ENCODE data around the gene CAMTA1.

The CAMTA1 gene

DNA sequence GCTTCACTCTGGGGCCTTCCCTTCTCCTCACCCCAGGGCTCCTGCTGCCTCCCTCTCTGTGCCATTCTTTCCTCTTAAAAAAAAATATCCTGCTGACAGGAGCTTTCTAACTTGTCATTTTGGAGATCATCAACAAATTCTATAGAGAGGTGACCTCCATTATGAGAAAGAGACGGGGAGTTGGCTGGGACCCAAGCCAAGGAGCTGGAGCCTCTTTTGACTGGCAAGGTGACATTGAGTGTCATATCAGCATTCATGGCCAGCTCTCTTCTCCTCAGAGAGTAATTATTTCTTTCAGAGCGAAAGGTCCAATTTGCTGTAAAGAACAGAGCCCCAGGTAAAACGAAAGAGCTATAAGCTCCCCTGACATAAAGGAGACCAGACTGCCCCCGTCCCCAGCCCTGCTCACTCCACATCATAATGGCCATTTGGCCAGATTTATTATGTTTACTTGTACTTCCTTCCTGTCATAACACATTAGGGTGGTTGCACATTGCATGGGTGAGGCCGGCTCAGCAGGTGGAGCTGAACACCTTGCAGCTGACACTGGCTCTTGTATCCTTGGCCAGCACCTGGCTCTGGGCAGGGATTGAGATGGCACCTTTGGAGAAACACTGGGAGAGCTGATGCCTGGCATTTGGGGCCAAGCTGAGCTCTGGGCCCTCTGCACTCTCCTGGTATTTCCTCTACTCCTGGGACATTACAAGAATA, 581.9 kb downstream of the CAMTA1 start:
- 83 to 94% methylated on average over 4 to 5 of the region's 5 CpGs for WGBS, 2 experiments (ENCODE audit: insufficient coverage in 2 of 2)
- Histone ChIP-seq H3K4me1 (ENCODE audit: control insufficient read depth, insufficient read depth, low read length, poor library complexity, severe bottlenecking) (no peaks in the 10 kb centered on the region), H3K9me3 (ENCODE audit: control insufficient read depth, low read length) (no peaks in the 10 kb centered on the region), H3K36me3 (ENCODE audit: control insufficient read depth, insufficient read depth, low read length) (no peaks in the 10 kb centered on the region), H3K27ac (ENCODE audit: low read depth, low read length, severe bottlenecking) (no peak overlapping the region), H3K4me3 (ENCODE audit: extremely low read depth, insufficient read depth, low read length, poor library complexity, severe bottlenecking) (no peak overlapping the region)

DNA sequence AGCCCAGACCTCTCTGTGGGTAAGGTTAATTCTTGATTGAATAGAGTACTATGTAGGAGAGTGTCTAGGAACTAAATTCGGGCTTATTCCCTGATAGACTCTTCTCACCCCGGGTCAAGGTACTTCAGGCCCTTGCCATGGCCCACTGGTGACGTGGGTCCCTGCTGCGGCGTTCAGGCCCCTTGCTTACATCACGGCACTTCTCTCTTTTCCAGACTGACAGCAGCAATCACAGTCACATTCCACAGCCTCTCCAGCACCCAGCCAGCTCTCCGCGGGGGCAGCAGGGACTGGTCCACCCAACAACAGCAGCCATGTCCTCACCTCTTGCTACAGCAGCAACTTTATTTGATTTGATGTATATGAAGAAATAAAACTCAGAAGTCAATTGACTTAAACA, 584.6 kb downstream of the CAMTA1 start:
- Histone ChIP-seq H3K4me3 (ENCODE audit: extremely low read depth, insufficient read depth, low read length, poor library complexity, severe bottlenecking) (no peak overlapping the region), H3K4me1 (ENCODE audit: control insufficient read depth, insufficient read depth, low read length, poor library complexity, severe bottlenecking) (peaks cover 5% of the 10 kb centered on the region), H3K36me3 (ENCODE audit: control insufficient read depth, insufficient read depth, low read length) (no peaks in the 10 kb centered on the region), H3K27ac (ENCODE audit: low read depth, low read length, severe bottlenecking) (no peak overlapping the region), H3K9me3 (ENCODE audit: control insufficient read depth, low read length) (no peaks in the 10 kb centered on the region)
- 92 to 95% methylated on average over 6 of the region's 8 CpGs for WGBS, 2 experiments (ENCODE audit: insufficient coverage in 2 of 2)

DNA sequence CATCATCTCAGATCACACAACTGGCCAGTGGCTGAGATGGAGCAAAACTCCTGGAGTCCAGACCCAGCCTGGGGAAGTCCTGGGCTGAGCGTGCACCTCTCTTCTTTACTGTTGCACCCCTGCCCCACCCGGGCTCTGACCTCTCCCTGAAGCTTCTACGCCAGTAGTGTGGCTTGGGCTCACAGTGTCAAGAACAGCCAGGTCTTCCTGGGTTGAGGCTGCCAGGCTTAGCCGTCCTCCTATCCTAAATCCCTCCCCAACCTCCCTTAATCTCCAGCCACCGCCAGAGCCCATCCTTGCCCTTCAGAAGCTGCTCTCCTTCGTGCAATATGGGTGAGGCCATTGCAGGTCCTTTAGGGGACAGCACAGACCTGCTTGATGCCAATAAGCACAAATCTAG, 586.7 kb downstream of the CAMTA1 start:
- H3K9me3 ChIP-seq (ENCODE audit: control insufficient read depth, low read length), result no peaks in the 10 kb centered on the region
- no peaks in the 10 kb centered on the region for H3K36me3 ChIP-seq (ENCODE audit: control insufficient read depth, insufficient read depth, low read length)
- no peak overlapping the region for H3K4me3 ChIP-seq (ENCODE audit: extremely low read depth, insufficient read depth, low read length, poor library complexity, severe bottlenecking)
- H3K4me1 ChIP-seq (ENCODE audit: control insufficient read depth, insufficient read depth, low read length, poor library complexity, severe bottlenecking), result peaks cover 5% of the 10 kb centered on the region
- H3K27ac ChIP-seq (ENCODE audit: low read depth, low read length, severe bottlenecking), result no peak overlapping the region
- WGBS, 2 experiments (ENCODE audit: insufficient coverage in 2 of 2), result 91 to 93% methylated on average over 5 to 6 of the region's 6 CpGs

DNA sequence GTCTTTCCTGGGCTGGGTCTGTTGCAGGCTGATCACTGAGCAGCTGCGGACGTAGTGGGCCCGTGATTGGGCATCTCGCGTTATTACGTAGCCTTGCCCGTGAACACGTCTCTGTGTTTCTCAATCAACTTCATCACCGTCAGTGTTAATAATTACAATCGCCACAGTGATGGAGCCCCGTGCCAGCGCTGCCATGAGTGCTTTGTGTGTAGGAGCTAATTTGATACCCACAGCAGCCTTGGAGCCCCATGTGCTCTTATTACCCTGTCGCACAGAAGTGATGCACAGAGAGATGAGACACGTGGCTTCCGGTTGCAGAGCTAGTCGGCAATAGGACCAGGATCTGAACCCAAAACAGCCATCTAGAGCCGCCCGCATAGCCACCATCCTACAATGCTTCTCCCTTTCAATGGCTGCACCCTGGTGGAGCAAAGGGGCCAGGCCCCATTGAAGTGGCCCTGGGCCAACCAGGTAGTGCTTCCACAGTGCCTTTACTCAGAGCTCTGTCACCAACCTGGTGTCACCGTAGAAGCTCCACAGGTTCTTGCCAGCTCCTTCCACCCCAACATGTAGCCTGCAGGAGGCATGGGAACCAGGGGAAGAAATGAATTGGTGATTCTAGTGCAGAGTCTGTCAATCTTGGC, 587.3 kb downstream of the CAMTA1 start:
- Histone ChIP-seq H3K36me3 (ENCODE audit: control insufficient read depth, insufficient read depth, low read length) (no peaks in the 10 kb centered on the region), H3K4me1 (ENCODE audit: control insufficient read depth, insufficient read depth, low read length, poor library complexity, severe bottlenecking) (peaks cover 5% of the 10 kb centered on the region), H3K27ac (ENCODE audit: low read depth, low read length, severe bottlenecking) (no peak overlapping the region), H3K9me3 (ENCODE audit: control insufficient read depth, low read length) (no peaks in the 10 kb centered on the region), H3K4me3 (ENCODE audit: extremely low read depth, insufficient read depth, low read length, poor library complexity, severe bottlenecking) (no peak overlapping the region)
- 90 to 94% methylated on average over 18 of the region's 19 CpGs for WGBS, 2 experiments (ENCODE audit: insufficient coverage in 2 of 2)

DNA sequence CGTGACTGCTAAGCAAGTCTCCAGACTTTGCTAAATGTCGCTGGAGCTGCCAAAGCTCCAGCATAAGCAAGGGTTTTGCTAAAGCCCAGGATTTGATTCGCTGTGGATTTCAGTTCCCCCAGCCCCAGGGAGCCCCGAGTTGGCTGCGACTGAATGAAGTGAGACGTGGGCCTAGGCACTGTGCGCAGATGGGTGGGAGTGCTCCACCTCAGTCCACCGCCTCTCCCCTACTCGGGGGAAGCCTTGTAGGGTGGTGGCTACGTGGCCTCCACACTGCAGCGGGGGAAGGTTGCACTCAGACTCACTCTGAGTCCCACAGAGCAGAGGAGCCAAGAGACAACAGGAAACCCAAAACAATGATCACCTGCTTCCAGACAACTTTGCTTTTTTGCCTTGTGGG, 588.0 kb downstream of the CAMTA1 start:
- WGBS, 2 experiments (ENCODE audit: insufficient coverage in 2 of 2), result 81 to 100% methylated on average over 6 to 8 of the region's 11 CpGs
- Histone ChIP-seq H3K4me3 (ENCODE audit: extremely low read depth, insufficient read depth, low read length, poor library complexity, severe bottlenecking) (no peak overlapping the region), H3K4me1 (ENCODE audit: control insufficient read depth, insufficient read depth, low read length, poor library complexity, severe bottlenecking) (peaks cover 6% of the 10 kb centered on the region), H3K9me3 (ENCODE audit: control insufficient read depth, low read length) (no peaks in the 10 kb centered on the region), H3K27ac (ENCODE audit: low read depth, low read length, severe bottlenecking) (no peak overlapping the region), H3K36me3 (ENCODE audit: control insufficient read depth, insufficient read depth, low read length) (no peaks in the 10 kb centered on the region)

DNA sequence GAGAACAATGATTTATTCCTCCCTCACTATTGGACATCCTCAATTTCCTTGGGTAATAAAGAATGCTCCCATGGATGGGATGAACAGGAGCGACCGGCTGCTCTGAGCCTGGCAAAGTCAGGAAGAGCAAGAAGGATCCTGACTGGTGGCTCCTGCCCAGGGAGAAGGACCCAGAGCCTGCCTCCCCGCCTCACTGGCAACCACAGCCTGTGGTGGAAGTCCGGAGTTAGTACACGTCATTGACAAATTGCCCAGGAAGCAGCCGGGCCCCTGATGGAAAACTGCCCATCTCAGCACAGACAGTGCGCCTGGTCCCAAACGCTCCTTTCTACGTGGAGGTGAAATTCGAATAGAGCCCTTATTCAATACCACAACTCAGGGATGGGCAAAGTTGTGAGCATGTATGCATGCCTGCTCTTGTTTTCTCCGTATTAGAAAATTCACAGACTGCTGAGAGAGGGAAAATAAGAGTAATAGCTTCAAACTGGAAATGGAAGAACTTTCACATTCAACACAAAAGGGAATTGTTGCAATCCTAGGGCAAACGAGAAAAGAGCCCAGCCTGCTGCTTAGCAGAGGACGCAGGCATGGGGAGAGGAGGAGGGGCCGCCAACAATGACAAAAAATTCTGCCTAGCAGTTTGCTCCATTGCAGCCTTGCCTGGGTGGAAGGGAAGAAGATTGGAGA, 588.8 kb downstream of the CAMTA1 start:
- no peaks in the 10 kb centered on the region for H3K9me3 ChIP-seq (ENCODE audit: control insufficient read depth, low read length)
- H3K4me1 ChIP-seq (ENCODE audit: control insufficient read depth, insufficient read depth, low read length, poor library complexity, severe bottlenecking), result peaks cover 7% of the 10 kb centered on the region
- H3K27ac ChIP-seq (ENCODE audit: low read depth, low read length, severe bottlenecking), result no peak overlapping the region
- no peak overlapping the region for H3K4me3 ChIP-seq (ENCODE audit: extremely low read depth, insufficient read depth, low read length, poor library complexity, severe bottlenecking)
- WGBS, 2 experiments (ENCODE audit: insufficient coverage in 2 of 2), result 68 to 72% methylated on average over 6 to 11 of the region's 14 CpGs
- no peaks in the 10 kb centered on the region for H3K36me3 ChIP-seq (ENCODE audit: control insufficient read depth, insufficient read depth, low read length)

DNA sequence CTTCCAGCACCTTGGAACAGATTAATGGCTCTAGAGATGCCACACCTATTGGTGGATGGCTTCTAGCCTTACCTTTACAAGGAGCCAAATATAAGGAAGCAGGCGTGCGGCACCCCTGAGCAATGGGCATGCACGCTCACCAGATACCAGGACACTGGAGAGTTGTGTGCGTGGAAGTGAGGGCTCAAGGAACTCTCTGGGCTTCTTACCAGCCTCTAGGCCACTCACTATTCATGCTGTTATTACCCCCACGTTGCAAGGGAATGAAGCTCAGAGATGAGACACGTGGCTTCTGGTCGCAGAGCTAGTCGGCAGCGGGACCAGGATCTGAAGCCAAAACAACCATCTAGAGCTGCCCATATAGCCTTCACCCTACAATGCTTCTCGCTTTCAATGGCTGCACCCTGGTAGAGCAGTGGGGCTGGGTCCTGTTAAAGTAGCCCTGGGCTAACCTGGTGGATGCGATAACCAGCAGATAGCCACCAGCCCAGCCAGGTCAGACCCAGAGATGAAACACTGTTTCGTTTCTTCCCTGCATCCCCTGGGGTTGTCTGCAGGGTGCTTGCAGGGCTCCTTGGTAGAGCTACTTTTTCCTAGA, 589.4 kb downstream of the CAMTA1 start:
- WGBS, 2 experiments (ENCODE audit: insufficient coverage in 2 of 2), result 96% methylated on average over 9 to 11 of the region's 12 CpGs
- H3K27ac ChIP-seq (ENCODE audit: low read depth, low read length, severe bottlenecking), result no peak overlapping the region
- no peak overlapping the region for H3K4me3 ChIP-seq (ENCODE audit: extremely low read depth, insufficient read depth, low read length, poor library complexity, severe bottlenecking)
- H3K4me1 ChIP-seq (ENCODE audit: control insufficient read depth, insufficient read depth, low read length, poor library complexity, severe bottlenecking), result peaks cover 13% of the 10 kb centered on the region
- H3K36me3 ChIP-seq (ENCODE audit: control insufficient read depth, insufficient read depth, low read length), result no peaks in the 10 kb centered on the region
- H3K9me3 ChIP-seq (ENCODE audit: control insufficient read depth, low read length), result no peaks in the 10 kb centered on the region

DNA sequence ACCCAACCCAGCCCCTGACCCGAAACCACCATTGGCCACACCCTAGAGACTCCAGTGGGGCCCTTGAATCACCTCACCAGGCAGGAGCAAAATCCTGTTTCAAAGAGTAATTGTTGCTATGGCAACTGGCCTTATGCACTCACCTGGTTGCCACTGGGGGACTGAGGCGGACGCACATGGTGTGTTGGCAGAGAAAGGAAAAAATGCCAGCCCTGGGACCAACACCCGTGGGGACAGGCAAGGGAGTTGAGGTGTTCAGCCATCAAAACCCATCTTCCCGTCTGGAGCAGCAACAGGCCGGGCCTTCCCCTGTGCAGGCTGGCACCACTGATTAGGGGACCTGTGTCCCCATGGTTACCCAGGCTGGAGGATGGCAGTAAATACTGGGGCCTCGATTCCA, 590.1 kb downstream of the CAMTA1 start:
- Histone ChIP-seq H3K4me1 (ENCODE audit: control insufficient read depth, insufficient read depth, low read length, poor library complexity, severe bottlenecking) (peaks cover 19% of the 10 kb centered on the region), H3K27ac (ENCODE audit: low read depth, low read length, severe bottlenecking) (no peak overlapping the region), H3K4me3 (ENCODE audit: extremely low read depth, insufficient read depth, low read length, poor library complexity, severe bottlenecking) (no peak overlapping the region), H3K36me3 (ENCODE audit: control insufficient read depth, insufficient read depth, low read length) (no peaks in the 10 kb centered on the region), H3K9me3 (ENCODE audit: control insufficient read depth, low read length) (no peaks in the 10 kb centered on the region)
- 89 to 97% methylated on average over 6 of the region's 7 CpGs for WGBS, 2 experiments (ENCODE audit: insufficient coverage in 2 of 2)

DNA sequence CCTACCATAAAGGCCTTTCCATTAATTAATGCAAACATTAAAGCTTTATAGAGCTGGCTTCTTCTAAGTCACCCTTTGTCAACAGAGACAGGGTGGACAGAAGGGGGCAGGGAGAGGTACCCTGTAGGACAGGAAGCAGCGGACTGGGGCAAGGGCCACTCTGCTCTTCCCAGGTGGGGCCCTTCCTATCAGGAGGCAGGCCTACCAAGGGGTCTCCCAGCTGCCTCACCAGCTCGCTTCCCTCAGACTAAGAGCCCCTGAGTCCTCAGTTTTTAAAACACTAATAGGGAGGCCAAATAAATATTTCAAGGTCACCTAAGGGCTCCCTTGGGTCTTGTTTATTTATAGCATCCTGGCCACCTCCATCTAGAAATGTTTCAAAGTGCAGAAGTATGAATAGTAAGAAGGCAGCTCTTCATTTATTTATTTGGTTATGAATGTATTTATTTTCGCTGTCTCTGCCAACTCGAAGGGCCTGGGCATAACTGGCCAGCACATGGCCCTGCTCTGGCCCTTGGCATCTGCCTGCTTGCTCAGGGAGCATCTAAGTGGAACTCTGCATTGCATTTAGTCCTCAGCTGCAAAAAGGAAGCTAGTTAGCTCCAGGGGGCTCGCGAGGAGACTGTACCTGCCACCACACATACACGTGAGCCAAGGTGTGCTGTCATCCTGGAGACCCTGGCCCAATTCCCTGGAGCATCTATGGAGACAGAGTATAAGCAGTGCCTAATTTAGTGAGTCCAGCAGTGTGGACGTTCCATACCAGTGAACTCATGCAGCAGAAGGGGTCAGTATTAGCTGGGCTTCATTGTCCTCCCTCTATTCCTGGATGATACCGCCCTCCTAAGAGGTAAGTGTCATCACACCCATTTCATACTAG, 590.8 kb downstream of the CAMTA1 start:
- peaks cover 23% of the 10 kb centered on the region for H3K4me1 ChIP-seq (ENCODE audit: control insufficient read depth, insufficient read depth, low read length, poor library complexity, severe bottlenecking)
- no peak overlapping the region for H3K27ac ChIP-seq (ENCODE audit: low read depth, low read length, severe bottlenecking)
- 90 to 94% methylated on average over 7 to 8 of the region's 9 CpGs for WGBS, 2 experiments (ENCODE audit: insufficient coverage in 2 of 2)
- no peaks in the 10 kb centered on the region for H3K36me3 ChIP-seq (ENCODE audit: control insufficient read depth, insufficient read depth, low read length)
- H3K4me3 ChIP-seq (ENCODE audit: extremely low read depth, insufficient read depth, low read length, poor library complexity, severe bottlenecking), result no peak overlapping the region
- H3K9me3 ChIP-seq (ENCODE audit: control insufficient read depth, low read length), result no peaks in the 10 kb centered on the region

DNA sequence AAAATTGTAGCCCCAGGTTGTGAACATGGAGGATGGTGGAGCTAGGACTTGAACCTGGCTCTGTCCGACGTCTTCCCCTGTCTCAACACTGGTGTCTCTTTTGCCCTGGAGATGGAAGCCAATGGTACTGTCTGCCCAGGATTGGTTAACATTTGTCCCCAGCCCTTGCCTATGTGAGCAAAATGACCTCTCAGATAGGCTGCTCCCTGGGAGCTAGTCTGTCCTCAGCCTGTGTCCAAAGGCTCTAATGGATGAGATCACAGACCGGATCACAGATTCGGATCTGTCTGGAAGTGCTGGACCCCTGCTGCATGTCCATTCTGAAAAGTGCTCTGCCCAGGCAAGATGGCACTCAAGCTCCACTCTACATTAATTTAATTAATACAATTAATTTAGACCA, 591.4 kb downstream of the CAMTA1 start:
- Histone ChIP-seq H3K4me3 (ENCODE audit: extremely low read depth, insufficient read depth, low read length, poor library complexity, severe bottlenecking) (no peak overlapping the region), H3K27ac (ENCODE audit: low read depth, low read length, severe bottlenecking) (no peak overlapping the region), H3K36me3 (ENCODE audit: control insufficient read depth, insufficient read depth, low read length) (no peaks in the 10 kb centered on the region), H3K4me1 (ENCODE audit: control insufficient read depth, insufficient read depth, low read length, poor library complexity, severe bottlenecking) (peaks cover 23% of the 10 kb centered on the region), H3K9me3 (ENCODE audit: control insufficient read depth, low read length) (no peaks in the 10 kb centered on the region)
- WGBS, 2 experiments (ENCODE audit: insufficient coverage in 2 of 2), result 98 to 100% methylated on average over 4 of the region's 4 CpGs
